IMR-90 (cell line): ENCODE results near the gene LDLRAD4. TPM values are rescaled to one million over a fixed set of nuclear protein-coding genes. Genes with fewer than 3 reads are reported as not detected.

Experiments used
- ATAC-seq: fragments of 200-7000 bp; cut with Tn5 transposase; 2 replicates; pipeline ENCODE4 v1.9.1; 2020; ENCODE audit warnings: low read depth, mild to moderate bottlenecking, moderate library complexity
- BruUV-seq: library from RNA; stranded (reverse); fragments of 400-500 nt; replicated peaks from 2 replicates; lab custom pipeline; 2021; lab: Mats Ljungman, UMichigan
- CTCF ChIA-PET: fragments of 300-600 bp; formaldehyde crosslinking; extraction: SDS; loops from one replicate; lab custom pipeline; 2021; ENCODE audit warnings: antibody characterized with exemption; lab: Yijun Ruan, JAX
- POLR2A ChIA-PET: fragments of 300-600 bp; sonication (Branson Sonifier 250); formaldehyde crosslinking; loops from one replicate; lab custom pipeline; 2022; ENCODE audit warnings: antibody characterized with exemption; ENCODE audit not compliant: unreplicated experiment; lab: Charles Lee
- DNase-seq: peaks from one replicate; pipeline ENCODE4 v3.0.0; 2013
- H2AFZ ChIP-seq: replicated peaks from 2 replicates; pipeline ENCODE3; 2013; ENCODE audit warnings: low read length, mild to moderate bottlenecking; ENCODE audit not compliant: poor library complexity
- H2AK5ac ChIP-seq: 2 replicates; pipeline ENCODE4 v1.6.1; 2013; ENCODE audit warnings: low read depth, low read length, inconsistent platforms
- H2AK9ac ChIP-seq: replicated peaks from 2 replicates; pipeline ENCODE3; 2013; ENCODE audit warnings: mild to moderate bottlenecking, low read depth, low read length, moderate library complexity; ENCODE audit not compliant: poor library complexity
- H2BK120ac ChIP-seq: 2 replicates; pipeline ENCODE4 v1.6.1; 2013; ENCODE audit warnings: low read depth, low read length, inconsistent platforms
- H2BK15ac ChIP-seq: 3 replicates; pipeline ENCODE4 v1.6.1; 2013; ENCODE audit warnings: low read depth, low read length, inconsistent platforms
- H2BK20ac ChIP-seq: 2 replicates; pipeline ENCODE4 v1.6.1; 2013; ENCODE audit warnings: low read depth, mild to moderate bottlenecking, inconsistent platforms, low read length, moderate library complexity
- H2BK5ac ChIP-seq: 2 replicates; pipeline ENCODE4 v1.6.1; 2013; ENCODE audit warnings: mild to moderate bottlenecking, low read depth, low read length, inconsistent platforms; ENCODE audit not compliant: poor library complexity, severe bottlenecking
- H3K14ac ChIP-seq: replicated peaks from 2 replicates; pipeline ENCODE4 v1.6.1; 2013; ENCODE audit warnings: low read depth, low read length, inconsistent platforms
- H3K18ac ChIP-seq: 2 replicates; pipeline ENCODE4 v1.6.1; 2013; ENCODE audit warnings: low read depth, low read length, control low read depth
- H3K23ac ChIP-seq: 2 replicates; pipeline ENCODE4 v1.6.1; 2013; ENCODE audit warnings: low read depth, low read length, inconsistent platforms
- H3K27ac ChIP-seq: 2 replicates; pipeline ENCODE4 v1.5.1; 2013; ENCODE audit warnings: mild to moderate bottlenecking, control low read depth, low read length; ENCODE audit not compliant: insufficient read depth
- H3K27me3 ChIP-seq: 2 replicates; pipeline ENCODE4 v1.6.1; 2013; ENCODE audit warnings: low read length; ENCODE audit not compliant: control insufficient read depth, insufficient read depth
- H3K36me3 ChIP-seq: 2 replicates; pipeline ENCODE4 v1.6.1; 2013; ENCODE audit warnings: low read length, mixed read lengths; ENCODE audit not compliant: control insufficient read depth, insufficient read depth
- H3K4ac ChIP-seq: 2 replicates; pipeline ENCODE4 v1.6.1; 2013; ENCODE audit warnings: low read depth, low read length, inconsistent platforms
- H3K4me1 ChIP-seq: 2 replicates; pipeline ENCODE4 v1.6.1; 2013; ENCODE audit warnings: low read length, mixed read lengths; ENCODE audit not compliant: control insufficient read depth, insufficient read depth
- H3K4me2 ChIP-seq: 2 replicates; pipeline ENCODE4 v1.6.1; 2013; ENCODE audit warnings: low read depth, mild to moderate bottlenecking, control low read depth, low read length, moderate library complexity
- H3K4me3 ChIP-seq: 2 replicates; pipeline ENCODE4 v1.5.1; 2013; ENCODE audit warnings: low read depth, mild to moderate bottlenecking, control low read depth, low read length, moderate library complexity; ENCODE audit not compliant: insufficient read depth
- H3K56ac ChIP-seq: 2 replicates; pipeline ENCODE4 v1.6.1; 2013; ENCODE audit warnings: low read length, inconsistent platforms; ENCODE audit not compliant: insufficient read depth; ENCODE audit errors: extremely low read depth
- H3K79me1 ChIP-seq, 2 experiments: 2 replicates each; pipeline ENCODE4 v1.6.1; 2013; ENCODE audit warnings: low read length in 2 of 2, inconsistent platforms in 1 of 2, low read depth in 1 of 2
- H3K9ac ChIP-seq: 2 replicates; pipeline ENCODE4 v1.6.1; 2013; ENCODE audit warnings: low read depth, low read length, control low read depth
- H3K9me1 ChIP-seq: 2 replicates; pipeline ENCODE4 v1.6.1; 2013; ENCODE audit warnings: low read length, inconsistent platforms; ENCODE audit not compliant: insufficient read depth
- H3K9me3 ChIP-seq: 2 replicates; pipeline ENCODE4 v1.6.1; 2013; ENCODE audit warnings: low read length; ENCODE audit not compliant: control insufficient read depth, insufficient read depth
- H4K20me1 ChIP-seq: 2 replicates; pipeline ENCODE4 v1.6.1; 2013; ENCODE audit warnings: low read length, inconsistent platforms; ENCODE audit not compliant: insufficient read depth
- H4K5ac ChIP-seq: 2 replicates; pipeline ENCODE4 v1.6.1; 2013; ENCODE audit warnings: mild to moderate bottlenecking, low read depth, low read length, control low read depth
- H4K8ac ChIP-seq, 2 experiments: 2 replicates each; pipeline ENCODE4 v1.6.1; 2013; ENCODE audit warnings: low read depth in 2 of 2, low read length in 2 of 2, control low read depth in 1 of 2, inconsistent platforms in 1 of 2
- H4K91ac ChIP-seq: 2 replicates; pipeline ENCODE4 v1.6.1; 2013; ENCODE audit warnings: low read depth, low read length, inconsistent platforms; ENCODE audit not compliant: insufficient read depth
- CEBPB ChIP-seq: IDR thresholded peaks from 2 replicates; pipeline ENCODE4 v1.6.1; 2012; ENCODE audit warnings: low read depth, low read length, improper control_type of control experiment
- ELK1 ChIP-seq: fragments of 150-350 bp; IDR thresholded peaks from 2 replicates; pipeline ENCODE4 v1.6.1; 2016; ENCODE audit warnings: low read depth, mild to moderate bottlenecking, low read length, moderate library complexity, borderline replicate concordance
- FOS ChIP-seq: fragments of 150-350 bp; IDR thresholded peaks from 2 replicates; pipeline ENCODE4 v1.6.1; 2016; ENCODE audit warnings: low read depth, low read length
- MAZ ChIP-seq: IDR thresholded peaks from 2 replicates; pipeline ENCODE4 v1.6.1; 2012; ENCODE audit warnings: low read depth, mild to moderate bottlenecking, low read length, improper control_type of control experiment, moderate library complexity, borderline replicate concordance
- RCOR1 ChIP-seq: IDR thresholded peaks from 2 replicates; pipeline ENCODE4 v1.6.1; 2012; ENCODE audit warnings: mild to moderate bottlenecking, low read length, improper control_type of control experiment; ENCODE audit not compliant: insufficient replicate concordance
- RFX5 ChIP-seq: IDR thresholded peaks from 2 replicates; pipeline ENCODE4 v1.8.0; 2012; ENCODE audit warnings: low read depth, mild to moderate bottlenecking, low read length, moderate library complexity
- WGBS, 2 experiments: methylation state at CpG; one replicate each; pipeline versions ENCODE4 v1.1.5 to v1.1.7; 2013; ENCODE audit warnings: missing lambda C conversion rate in 2 of 2; ENCODE audit not compliant: insufficient read length in 1 of 2; ENCODE audit errors: extremely low coverage in 2 of 2; 5-methylcytosine and 5-hydroxymethylcytosine counted together
- dilution Hi-C: fragments of 300-500 bp; cut with HindIII; formaldehyde crosslinking; loops from one replicate; pipeline ENCODE4 v1.14.3; 2018; ENCODE audit warnings: low sequenced_read_pairs; ENCODE audit not compliant: unreplicated experiment
- in situ Hi-C: fragments of 300-500 bp; cut with MboI; formaldehyde crosslinking; loops from 3 replicates; pipeline ENCODE4 v1.14.3; 2019; ENCODE audit warnings: low sequenced_read_pairs, inconsistent platforms, mixed read lengths
- intact Hi-C: fragments of 100-400 bp; cut with micrococcal nuclease; formaldehyde crosslinking; loops from 2 replicates; pipeline ENCODE4 v1.10.0; 2022
- polyA plus RNA-seq, 3 experiments: library from polyadenylated mRNA; depleted of rRNA; stranded (reverse); fragments of >200 nt; gene quantifications; 2 replicates each; pipeline ENCODE4 v1.2.3, GENCODE V29; 2012; ENCODE audit warnings: low replicate concordance in 1 of 3
- total RNA-seq: library from RNA; depleted of rRNA; stranded (reverse); fragments of >200 nt; gene quantifications from 2 replicates; pipeline ENCODE4 v1.2.3, GENCODE V29; 2012

Gene LDLRAD4
- total and polyA plus RNA-seq, 2 of the 4 experiments (the other 2 are of a cell fraction) = not detected

- H3K9me1 ChIP-seq = no peaks in the 10 kb centered on the region
- in situ Hi-C loops (no loop called here), intact Hi-C loops (no loop called here), dilution Hi-C loops (no loop called here)
- no peak for DNase-seq
- no peak overlapping the region for H3K9ac ChIP-seq
- no peak overlapping the region for H3K56ac ChIP-seq
- H2AK9ac ChIP-seq = no peak overlapping the region
- no CpG with 5 or more reads among the region's 1 CpG for WGBS, 2 experiments
- no peak overlapping the region for H3K4me3 ChIP-seq
- H2AK5ac ChIP-seq = no peak overlapping the region
- H2BK5ac ChIP-seq = no peak overlapping the region
- H2BK15ac ChIP-seq = no peak overlapping the region
- H3K14ac ChIP-seq = no peak overlapping the region
- no peak overlapping the region for H3K18ac ChIP-seq
- BruUV-seq = no TSS peak
- H3K36me3 ChIP-seq = no peaks in the 10 kb centered on the region
- POLR2A ChIA-PET = no interaction called here
- H4K20me1 ChIP-seq = no peaks in the 10 kb centered on the region
- no peak overlapping the region for H3K23ac ChIP-seq
- no peak for ATAC-seq
- no peak overlapping the region for H2AFZ ChIP-seq
- peaks cover 2% of the 10 kb centered on the region; the same call in 1 of the 2 replicates for H3K9me3 ChIP-seq
- no peaks in the 10 kb centered on the region for H3K4me1 ChIP-seq
- no peaks in the 10 kb centered on the region for H3K79me1 ChIP-seq
- H4K91ac ChIP-seq = no peak overlapping the region
- no peak overlapping the region for H2BK20ac ChIP-seq
- H3K27me3 ChIP-seq = no peaks in the 10 kb centered on the region
- TF ChIP-seq MAZ = no peak
- TF ChIP-seq ELK1 = no peak
- TF ChIP-seq RCOR1 = no peak
- no peak for TF ChIP-seq CEBPB
- TF ChIP-seq FOS = no peak
- no peak for TF ChIP-seq RFX5
- H3K4me2 ChIP-seq = no peak overlapping the region
- no peak overlapping the region for H4K8ac ChIP-seq
- no peak overlapping the region for H2BK120ac ChIP-seq
- CTCF ChIA-PET = no interaction called here
- H3K27ac ChIP-seq = no peak overlapping the region
- H3K4ac ChIP-seq = no peak overlapping the region
- H4K5ac ChIP-seq = no peak overlapping the region
Measured at GRCh38 chr18:13409026-13409425, 190.5 kb downstream of the LDLRAD4 start.
